Epidermal melanocyte (primary cell): ENCODE measurements around the gene ZBTB43.

Experiments
- DNase-seq: peaks from one replicate; pipeline ENCODE4 v3.0.0; 2011; ENCODE audit warnings: low spot score; ENCODE audit not compliant: insufficient read length

ZBTB43 gene

DNA sequence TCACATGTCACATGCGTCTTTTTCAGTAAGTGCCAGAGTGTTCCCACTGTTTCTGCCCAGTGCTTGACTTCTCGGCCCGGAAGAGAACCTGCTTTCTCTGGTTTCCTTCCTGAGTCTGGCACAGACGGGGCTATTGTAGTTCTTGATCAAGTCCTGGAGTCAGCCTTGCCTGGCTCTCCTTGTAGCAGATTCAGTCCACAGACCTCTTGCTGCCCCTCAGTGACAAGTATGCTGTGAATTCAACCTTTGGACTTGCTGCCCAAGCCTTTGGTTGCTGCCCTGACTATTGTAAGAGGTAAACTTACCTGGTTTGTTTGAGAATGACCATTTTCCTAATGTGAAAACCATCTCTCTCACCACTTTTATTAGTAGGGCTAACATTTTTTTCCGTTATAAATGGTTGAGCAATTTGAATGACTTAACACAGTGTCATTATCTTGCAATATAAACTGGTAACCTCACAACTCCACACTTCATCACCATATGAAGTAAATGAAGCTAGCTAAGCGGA is 80.3 kb downstream of the ZBTB43 start:
- no peak for DNase-seq

DNA sequence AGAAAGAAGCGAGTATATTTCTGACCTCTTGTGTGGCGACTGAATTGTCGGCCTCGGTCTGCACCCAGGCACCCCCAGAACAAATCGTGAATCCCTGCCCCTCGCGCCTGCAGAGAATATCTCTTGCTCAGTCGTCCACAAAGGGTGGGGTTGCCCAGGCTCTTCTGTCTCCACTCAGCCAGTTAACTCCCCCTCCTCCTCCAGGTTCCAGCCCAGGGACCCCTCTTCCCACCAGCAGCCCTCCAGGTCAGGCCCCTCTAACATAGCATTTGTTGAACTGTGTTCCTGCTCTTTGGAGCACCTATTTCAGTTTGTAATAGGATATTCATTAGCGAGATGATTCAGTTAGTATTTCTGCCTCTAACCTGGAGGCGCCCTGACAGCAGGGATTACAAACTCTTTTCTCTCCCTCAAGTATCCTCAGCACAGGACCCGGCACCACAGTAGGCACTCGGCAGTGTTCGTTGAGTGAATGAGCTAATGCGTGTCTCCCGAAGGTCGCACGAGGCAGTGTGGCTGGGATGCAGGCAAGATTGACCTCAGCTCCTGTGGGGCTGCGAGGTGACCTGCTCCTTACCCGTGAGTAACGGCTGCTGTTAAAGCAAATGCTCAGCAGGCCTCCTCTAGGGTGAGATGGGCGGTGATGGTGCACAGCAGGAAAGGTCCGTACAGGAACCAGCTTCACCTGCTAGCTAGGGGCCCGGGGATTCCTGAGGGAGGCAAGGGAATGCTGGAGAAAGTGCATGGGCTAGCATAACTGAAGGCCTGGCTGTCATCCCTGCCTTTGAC is 81.4 kb downstream of the ZBTB43 start:
- no peak for DNase-seq

DNA sequence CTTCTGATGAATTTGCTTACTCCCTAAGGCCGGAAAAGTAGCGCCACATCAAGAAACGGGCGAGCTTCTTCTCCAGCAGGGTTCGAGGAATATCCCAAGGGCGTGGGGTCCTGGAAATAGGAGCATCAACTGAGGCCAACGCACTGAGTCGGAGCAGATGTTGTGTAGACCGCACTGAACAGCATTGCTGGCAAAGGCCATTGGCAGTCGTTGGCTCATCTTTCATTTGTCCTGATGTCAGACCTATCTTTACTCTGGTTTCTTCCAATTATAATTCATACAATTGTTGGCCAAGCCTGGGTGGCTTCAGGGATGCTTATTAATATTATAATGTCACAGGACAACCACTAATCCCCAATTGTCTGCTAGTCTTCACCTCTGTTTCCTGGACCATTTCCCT is 82.1 kb downstream of the ZBTB43 start:
- DNase-seq: no peak
